ENCODE data around the gene LAMA2.

DNA sequence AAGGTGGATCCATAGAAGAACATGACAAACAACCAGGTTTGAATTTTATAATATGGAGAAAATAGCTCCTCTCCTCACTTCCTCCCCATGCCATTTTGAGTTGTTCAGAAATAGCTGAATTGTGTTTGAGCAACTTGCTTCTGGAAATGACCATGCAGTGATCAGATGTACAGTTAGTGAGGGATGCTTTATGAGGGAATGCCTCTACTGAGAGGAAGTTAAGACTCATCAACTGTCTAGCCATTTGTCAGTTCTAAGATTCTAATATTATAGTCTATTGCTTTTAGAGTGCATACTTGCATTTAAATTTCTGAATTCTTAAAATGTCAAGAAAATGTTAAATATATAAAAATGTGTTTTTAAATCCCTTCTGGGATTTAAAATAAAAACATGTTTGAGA, 3.8 kb downstream of the LAMA2 start:
- TF ChIP-seq EP300 (IDR thresholded peaks at IDR 0.05; ENCODE audit: borderline replicate concordance) (no peak), FOXM1 (IDR thresholded peaks at IDR 0.05; ENCODE audit: borderline replicate concordance, low read depth) (no peak), RAD21 (IDR thresholded peaks at IDR 0.05; ENCODE audit: low read depth) (no peak), EGR1 (IDR thresholded peaks at IDR 0.05) (no peak), CEBPB (IDR thresholded peaks at IDR 0.05) (no peak)
